Measurements from ENCODE around the gene NISCH. TPM values are rescaled to one million over a fixed set of nuclear protein-coding genes. Genes with fewer than 3 reads are reported as not detected.

Gene NISCH
- total and polyA plus RNA-seq, 2 donors (not counting 3 experiments of a cell fraction or from before 2014, with no cell fraction given) = 156 to 178 TPM

DNA sequence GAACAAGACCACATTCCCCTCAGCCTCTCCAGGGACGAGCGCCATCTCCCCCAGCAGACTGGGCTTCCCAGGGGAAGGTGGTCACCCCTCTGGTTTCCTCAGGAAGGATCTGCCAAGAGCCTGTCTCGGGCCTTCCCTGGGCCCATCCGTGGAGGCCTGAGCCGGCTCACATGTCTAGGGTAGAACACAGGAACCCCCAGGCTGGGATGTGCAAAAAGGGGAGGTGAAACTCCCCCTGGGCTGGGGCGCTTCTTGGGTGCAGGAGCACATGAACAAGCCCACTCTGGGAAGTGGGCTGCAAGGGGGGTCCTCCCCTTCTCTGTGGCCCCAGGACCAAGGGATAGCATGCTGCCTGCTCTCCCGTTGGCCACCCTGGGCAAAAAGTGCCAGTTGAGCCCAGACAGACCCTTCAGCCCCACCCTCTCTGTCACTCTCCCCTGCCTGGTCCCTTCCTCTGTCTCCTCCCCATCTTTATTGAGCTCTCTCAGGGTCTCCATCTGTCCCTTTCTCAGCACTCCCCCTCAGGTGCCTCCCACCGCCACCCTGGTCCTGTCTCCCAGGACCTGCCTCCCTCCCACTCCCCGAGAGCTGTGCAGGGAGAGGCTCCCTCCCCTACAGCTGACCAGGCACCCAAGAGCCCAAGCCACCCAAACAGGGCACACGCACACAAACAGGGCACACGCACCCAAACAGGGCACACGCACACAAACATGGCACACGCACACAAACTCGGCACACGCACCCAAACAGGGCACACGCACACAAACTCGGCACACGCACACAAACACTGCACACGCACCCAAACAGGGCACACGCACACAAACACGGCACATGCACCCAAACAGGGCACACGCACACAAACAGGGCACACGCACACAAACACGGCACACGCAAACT is 11.4 kb upstream of the NISCH start:
- no peaks in the 10 kb centered on the region for H4K20me1 ChIP-seq (replicated peaks; ENCODE audit: control insufficient read depth, extremely low read depth, insufficient read depth, low read length)
- no TSS peak for BruUV-seq (replicated peaks)
- peaks cover 5% of the 10 kb centered on the region for H3K4me1 ChIP-seq (ENCODE audit: control insufficient read depth, extremely low read depth, insufficient read depth, low read length)
- no peaks in the 10 kb centered on the region for H3K9me1 ChIP-seq (replicated peaks; ENCODE audit: control insufficient read depth, extremely low read depth, insufficient read depth, low read length)
- FAIRE-seq = no peak
- no peaks in the 10 kb centered on the region for H3K27me3 ChIP-seq (ENCODE audit: control insufficient read depth in 2 of 2, insufficient read depth in 2 of 2, low read length in 2 of 2)
- DNase-seq (ENCODE audit: low read depth, low spot score) = no peak
- intact Hi-C loops (cut with micrococcal nuclease) = no loop called here
- H3K79me2 ChIP-seq (ENCODE audit: control insufficient read depth, insufficient read depth, low read length) = no peaks in the 10 kb centered on the region
- dilution Hi-C loops (cut with MboI; ENCODE audit: extremely low pct_ligation_motif_present, low sequenced_read_pairs) = no loop called here
- TF ChIP-seq JUN (IDR thresholded peaks at IDR 0.05; ENCODE audit: borderline replicate concordance, insufficient read depth, insufficient read length, low read depth) = no peak
- TF ChIP-seq POLR2AphosphoS5 (IDR thresholded peaks at IDR 0.05; ENCODE audit: insufficient read depth, low read depth, low read length) = no peak
- TF ChIP-seq, protein P1, sequence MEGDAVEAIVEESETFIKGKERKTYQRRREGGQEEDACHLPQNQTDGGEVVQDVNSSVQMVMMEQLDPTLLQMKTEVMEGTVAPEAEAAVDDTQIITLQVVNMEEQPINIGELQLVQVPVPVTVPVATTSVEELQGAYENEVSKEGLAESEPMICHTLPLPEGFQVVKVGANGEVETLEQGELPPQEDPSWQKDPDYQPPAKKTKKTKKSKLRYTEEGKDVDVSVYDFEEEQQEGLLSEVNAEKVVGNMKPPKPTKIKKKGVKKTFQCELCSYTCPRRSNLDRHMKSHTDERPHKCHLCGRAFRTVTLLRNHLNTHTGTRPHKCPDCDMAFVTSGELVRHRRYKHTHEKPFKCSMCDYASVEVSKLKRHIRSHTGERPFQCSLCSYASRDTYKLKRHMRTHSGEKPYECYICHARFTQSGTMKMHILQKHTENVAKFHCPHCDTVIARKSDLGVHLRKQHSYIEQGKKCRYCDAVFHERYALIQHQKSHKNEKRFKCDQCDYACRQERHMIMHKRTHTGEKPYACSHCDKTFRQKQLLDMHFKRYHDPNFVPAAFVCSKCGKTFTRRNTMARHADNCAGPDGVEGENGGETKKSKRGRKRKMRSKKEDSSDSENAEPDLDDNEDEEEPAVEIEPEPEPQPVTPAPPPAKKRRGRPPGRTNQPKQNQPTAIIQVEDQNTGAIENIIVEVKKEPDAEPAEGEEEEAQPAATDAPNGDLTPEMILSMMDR (IDR thresholded peaks at IDR 0.05; ENCODE audit: extremely low read depth in 1 of 2, insufficient read depth in 1 of 2, low read depth in 1 of 2, low read length in 2 of 2) = no peak
- TF ChIP-seq, protein P2, sequence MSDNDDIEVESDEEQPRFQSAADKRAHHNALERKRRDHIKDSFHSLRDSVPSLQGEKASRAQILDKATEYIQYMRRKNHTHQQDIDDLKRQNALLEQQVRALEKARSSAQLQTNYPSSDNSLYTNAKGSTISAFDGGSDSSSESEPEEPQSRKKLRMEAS (IDR thresholded peaks at IDR 0.05; ENCODE audit: insufficient read depth, insufficient read length) = no peak
- TF ChIP-seq EZH2 (IDR thresholded peaks at IDR 0.05; ENCODE audit: borderline replicate concordance, low read depth, low read length, severe bottlenecking) = no peak
- no peak for TF ChIP-seq POLR2A (IDR thresholded peaks at IDR 0.05; ENCODE audit: low read depth, low read length)
- TF ChIP-seq FOS (IDR thresholded peaks at IDR 0.05; ENCODE audit: borderline replicate concordance, insufficient read depth, low read length) = no peak
- TF ChIP-seq GATA2 (IDR thresholded peaks at IDR 0.05; ENCODE audit: insufficient read depth, insufficient read length, low read depth, low read length) = no peak
- TF ChIP-seq MYC (IDR thresholded peaks at IDR 0.05; ENCODE audit: low read depth, low read length) = no peak
- no peak overlapping the region for H3K27ac ChIP-seq (ENCODE audit: insufficient read depth, low read depth, low read length)
- peaks cover 0 to 12% of the 10 kb centered on the region in 2 experiments for H3K36me3 ChIP-seq (ENCODE audit: control insufficient read depth in 2 of 2, extremely low read depth in 1 of 2, insufficient read depth in 2 of 2, low read length in 2 of 2)
- CTCF ChIA-PET = interaction anchor here (1.4 to 6.3 kb wide), 3 partner anchors 16 to 32 kb away, joined by 4 to 145 read pairs (median 12); no protein-coding TSS in a partner anchor
- H3K4me3 ChIP-seq (replicated peaks in 1 of 3; ENCODE audit: insufficient read depth in 1 of 3, low read depth in 1 of 3, low read length in 3 of 3) = peak overlapping the region in 1 of 3 experiments; percentile 31
- no peak overlapping the region for H3K4me2 ChIP-seq (ENCODE audit: insufficient read depth, low read length)
- POLR2A ChIA-PET = interaction anchor here (0.9 kb wide), 1 partner anchor 48 kb away, joined by 9 read pairs; no protein-coding TSS in a partner anchor
- no peak overlapping the region for H2AFZ ChIP-seq (ENCODE audit: low read depth, low read length)
- no peak overlapping the region for H3K9ac ChIP-seq (replicated peaks; ENCODE audit: extremely low read depth, insufficient read depth, low read length)
- H3K9me3 ChIP-seq (replicated peaks; ENCODE audit: control insufficient read depth, insufficient read depth, low read length) = no peaks in the 10 kb centered on the region

Measured in endothelial cell of umbilical vein (primary cell).